ENCODE measurements around the gene CAPN6.

CAPN6 gene, protein sequence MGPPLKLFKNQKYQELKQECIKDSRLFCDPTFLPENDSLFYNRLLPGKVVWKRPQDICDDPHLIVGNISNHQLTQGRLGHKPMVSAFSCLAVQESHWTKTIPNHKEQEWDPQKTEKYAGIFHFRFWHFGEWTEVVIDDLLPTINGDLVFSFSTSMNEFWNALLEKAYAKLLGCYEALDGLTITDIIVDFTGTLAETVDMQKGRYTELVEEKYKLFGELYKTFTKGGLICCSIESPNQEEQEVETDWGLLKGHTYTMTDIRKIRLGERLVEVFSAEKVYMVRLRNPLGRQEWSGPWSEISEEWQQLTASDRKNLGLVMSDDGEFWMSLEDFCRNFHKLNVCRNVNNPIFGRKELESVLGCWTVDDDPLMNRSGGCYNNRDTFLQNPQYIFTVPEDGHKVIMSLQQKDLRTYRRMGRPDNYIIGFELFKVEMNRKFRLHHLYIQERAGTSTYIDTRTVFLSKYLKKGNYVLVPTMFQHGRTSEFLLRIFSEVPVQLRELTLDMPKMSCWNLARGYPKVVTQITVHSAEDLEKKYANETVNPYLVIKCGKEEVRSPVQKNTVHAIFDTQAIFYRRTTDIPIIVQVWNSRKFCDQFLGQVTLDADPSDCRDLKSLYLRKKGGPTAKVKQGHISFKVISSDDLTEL

DNA sequence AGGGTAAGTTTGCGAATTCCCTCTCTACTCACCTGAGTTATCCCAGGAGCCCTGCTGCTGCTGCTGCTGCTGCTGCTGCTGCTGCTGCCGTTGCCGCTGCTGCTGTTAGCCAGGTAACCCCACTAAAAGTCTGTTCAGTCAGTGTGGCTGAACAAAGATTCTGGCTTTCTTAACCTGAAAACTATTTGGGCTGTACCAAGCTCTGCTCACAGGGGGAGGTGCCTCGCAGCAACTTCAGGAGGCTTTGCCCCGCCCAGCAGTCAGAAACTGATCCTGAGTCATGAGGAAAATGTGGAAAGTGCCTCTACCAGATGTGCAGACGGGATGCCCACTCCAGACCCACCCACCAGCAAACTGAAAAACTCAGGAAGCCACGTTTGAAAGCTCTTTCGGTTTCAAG is at the start of gene CAPN6:
Gene CAPN6 (minus strand): TSS at position 145 of the 400 bp plus-strand sequence. CDS start 6,547 bp downstream, outside the sequence.
- no peak for DNase-seq

DNA sequence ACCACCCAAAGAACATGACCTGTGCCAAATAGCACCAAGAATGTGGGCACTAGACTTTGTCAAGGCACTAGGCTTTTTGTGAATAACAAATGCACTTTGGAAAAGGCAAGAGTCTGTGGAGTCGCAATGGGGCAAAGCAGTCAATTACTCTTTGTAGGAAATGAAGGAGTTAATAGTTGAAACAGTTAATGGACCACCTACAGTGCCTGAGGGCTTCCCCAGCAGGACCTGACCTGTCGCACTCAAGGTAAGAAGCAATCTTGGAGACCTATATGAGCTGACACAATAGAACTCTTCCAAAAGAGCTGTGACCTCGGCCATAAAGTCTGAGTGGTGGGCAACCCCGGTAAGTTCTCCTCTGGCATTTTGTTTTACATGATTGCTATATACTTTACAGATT is 49.2 kb upstream of the CAPN6 start:
- no peak for DNase-seq

DNA sequence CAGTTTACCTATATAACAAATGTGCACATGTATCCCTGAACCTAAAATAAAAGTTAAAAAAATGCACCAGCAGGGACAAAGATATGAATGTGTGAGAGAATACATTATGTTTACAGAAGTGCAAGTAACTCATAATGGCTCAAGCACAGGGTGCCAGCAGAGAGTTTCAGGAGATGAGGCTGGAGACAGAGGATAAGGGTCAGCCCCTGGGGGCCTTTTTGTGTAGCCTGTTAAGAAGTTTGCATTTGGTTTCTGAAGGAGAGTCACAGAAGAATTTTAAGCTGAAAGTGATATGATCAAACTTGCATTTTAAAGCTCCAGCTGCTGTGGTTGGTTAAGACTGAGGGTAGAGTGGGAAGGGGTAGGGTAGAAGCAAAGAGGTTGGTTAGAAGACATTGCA is 48.6 kb upstream of the CAPN6 start:
- no peak for DNase-seq

DNA sequence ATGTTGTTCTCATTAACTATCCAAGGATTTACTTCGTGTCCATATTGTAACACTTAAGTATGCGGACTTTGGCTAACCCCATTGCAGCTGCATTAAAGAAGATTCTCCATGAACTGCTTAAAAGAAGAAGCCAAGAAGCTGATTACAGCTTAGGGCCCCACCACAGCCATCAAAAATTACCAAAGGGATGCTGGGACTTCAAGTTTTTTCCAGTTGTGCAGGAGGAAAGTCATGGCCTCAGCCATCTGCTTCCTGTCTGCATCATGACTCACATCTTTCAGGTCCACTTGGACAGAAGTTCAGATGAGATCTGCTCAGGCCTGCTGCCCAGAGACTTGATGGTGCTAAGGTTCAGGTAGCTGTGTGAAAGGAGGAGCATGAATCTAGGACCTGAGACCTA is 38.8 kb upstream of the CAPN6 start:
- no peak for DNase-seq

DNA sequence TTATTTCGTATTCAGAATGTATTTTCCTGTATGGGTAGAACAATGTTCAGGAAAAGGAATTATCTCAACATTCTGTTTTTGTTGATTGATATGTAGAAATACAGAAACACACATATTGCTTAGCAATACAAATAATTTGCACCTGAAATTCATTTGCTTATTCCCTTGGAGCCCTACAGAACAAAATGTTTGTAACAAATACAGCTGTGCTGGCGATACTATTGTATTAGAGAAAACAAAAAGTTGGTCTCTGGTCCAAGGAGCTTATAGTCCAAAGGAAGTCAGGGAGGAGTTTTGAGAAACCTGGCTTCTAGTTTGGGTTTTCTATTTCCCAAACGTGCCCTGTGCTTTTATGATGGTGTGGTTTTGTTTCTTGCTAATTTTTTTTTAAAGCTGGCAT is 37.8 kb upstream of the CAPN6 start:
- no peak for DNase-seq

DNA sequence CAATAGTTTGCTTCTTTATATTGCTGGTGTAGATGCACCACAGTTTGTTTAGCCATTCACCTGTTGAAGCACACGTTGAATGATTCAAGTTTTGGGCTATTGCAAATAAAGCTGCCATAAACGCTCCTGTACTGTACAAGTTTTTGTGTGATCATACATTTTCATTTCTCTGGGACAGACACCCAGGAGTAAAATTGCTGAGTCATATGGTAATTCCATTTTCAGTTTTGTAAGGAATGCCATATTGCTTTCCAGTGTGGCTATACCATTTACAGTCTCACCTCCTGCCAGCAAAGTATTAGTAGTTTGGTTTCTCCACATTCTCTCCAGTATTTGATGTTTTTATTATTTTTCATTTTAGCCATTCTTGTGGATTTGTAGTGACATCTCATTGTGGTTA is 32.0 kb upstream of the CAPN6 start:
- DNase-seq, result no peak

DNA sequence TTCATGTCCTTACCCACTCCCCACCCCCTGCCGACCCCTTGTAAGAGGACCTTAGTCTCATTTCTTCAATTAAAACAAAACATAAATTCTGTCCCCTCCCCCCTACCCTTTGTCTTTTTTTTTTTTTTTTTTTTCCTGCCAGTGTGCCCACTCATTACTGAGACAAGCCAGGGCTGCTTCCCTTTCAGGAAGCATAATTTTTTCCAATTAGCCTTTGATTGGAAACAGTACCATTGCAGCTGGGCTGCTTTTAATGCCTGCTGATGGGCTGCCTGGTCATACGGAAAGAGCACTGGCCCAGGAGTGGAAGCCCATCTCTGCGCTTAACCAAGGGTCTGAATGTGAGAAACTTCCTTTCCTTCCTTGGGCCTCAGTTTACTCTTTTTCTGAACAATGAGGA is 18.6 kb upstream of the CAPN6 start:
- DNase-seq, result no peak

DNA sequence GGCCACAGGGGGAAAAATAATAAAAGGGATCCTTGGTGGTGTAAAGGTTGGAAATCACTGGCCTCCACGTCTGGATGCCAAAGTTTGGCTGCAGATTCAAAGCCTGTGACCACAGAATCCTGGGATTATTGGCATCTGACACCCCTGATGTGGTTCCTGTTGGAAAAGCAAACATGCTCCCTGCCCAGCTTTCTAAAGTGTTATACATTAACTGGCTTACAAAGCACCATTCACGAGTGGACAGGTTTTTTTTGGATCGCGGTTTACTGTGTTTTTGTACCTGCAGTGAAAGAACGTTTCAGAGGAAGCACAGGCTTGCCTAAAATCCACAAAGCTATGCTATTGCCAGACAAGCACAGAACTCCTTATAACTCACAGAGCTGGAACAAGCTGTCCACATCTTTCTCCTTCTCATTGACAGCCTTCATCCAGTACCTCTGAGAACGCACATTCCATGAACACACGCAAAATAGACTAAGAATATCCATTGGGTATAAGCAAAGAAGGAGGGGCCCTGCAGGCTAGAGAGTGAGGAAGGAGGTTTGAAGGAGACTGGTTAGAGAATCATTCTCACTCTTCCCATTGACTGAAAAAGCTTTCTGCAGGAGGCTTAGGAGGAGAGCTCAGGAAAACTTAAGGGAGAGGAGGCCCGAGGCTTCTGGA is 14.5 kb upstream of the CAPN6 start:
- DNase-seq, result no peak

DNA sequence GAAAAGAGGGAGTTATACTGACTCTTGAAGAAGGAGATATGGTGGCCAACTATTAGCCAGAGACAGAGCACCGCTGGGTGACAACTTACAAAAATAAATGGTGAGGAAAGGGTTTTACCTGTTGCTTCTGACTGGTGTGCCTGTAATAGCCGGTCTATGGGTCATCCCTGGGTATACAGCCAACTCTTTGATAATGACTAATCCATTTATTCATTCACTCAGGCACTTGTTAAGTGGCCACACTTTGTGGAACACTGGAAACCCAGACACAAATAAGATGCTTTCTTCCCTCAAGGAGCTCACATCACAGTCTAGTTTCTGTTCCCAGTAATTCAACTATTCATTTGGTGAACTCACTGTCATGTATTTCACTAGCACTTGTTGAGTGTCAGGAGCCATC is 13.2 kb upstream of the CAPN6 start:
- DNase-seq, result no peak

DNA sequence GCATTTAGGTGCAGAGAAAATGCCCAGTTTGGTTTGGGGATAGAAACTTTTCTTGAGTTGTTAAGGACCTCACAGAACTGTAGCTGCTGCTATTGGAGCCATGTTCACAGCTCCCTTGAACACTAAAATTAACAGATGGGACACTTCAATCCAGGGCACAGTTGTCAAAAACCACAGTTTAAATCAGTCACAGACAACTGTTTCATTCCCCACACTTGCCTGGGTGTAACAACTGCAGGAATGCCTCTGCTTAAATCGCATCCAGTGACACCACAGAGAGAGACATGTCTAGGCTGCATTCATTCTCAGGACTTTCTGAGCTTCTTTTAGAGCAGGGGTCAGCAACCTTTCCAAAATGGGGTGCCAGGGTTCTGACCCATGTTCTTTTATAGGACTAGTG is 12.7 kb upstream of the CAPN6 start:
- no peak for DNase-seq

DNA sequence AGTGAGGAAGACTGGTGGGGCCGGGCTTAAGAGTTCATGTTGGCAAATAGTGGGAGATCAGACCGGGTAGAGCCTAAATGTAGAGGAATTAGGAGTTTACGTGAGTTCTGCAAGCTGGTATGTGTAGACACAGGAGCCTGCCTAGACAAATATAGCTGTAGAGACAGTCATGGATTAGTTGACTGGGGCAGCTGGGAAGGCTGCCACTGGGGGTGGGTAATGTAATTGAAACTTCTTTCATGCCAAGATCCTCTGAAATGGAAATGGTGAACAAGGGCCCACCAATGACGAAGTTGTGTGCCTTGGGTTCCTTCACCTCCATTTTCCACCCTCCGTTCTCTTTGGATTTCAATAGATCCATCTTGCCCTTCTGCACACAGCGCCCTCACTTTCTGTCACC is 11.9 kb upstream of the CAPN6 start:
- no peak for DNase-seq

DNA sequence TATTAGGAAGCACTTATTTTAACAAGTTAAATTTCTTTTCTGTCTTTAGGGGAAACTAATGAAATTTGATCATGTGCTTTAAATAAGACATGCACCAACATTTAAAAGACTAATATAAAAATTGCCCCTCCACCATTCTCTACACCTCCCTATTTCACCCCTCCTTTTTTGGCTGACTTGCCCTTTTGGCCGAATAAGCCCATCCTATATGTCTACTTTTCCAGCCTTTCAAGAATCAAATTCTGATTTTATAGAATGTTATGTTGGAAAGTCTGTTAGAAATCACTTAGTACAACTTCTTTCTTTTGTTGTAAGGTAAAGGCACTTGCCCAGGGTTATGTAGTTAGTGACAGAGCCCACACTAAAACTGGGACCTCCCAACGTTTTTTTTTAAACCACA is 1.8 kb downstream of the CAPN6 start:
- DNase-seq, result no peak

DNA sequence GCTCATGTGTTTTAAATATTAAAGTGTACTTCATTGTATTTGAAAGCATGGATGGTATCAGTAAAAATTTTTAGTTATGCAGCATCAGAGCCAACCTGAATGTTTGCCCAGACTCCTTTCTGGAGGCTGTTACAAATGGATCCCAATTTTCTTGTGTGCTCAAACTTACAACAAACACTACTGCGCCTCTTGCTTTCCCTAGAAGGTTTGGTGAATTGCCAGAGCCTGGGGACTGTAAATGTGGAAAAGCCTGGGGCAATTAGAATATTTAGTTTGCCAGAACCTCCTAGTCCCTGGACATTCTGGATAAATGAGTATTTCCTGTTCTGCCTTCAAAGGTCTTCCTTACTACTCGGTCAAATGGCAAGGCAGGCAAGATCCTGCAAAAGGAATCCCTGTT is 4.8 kb downstream of the CAPN6 start:
- DNase-seq, result no peak

DNA sequence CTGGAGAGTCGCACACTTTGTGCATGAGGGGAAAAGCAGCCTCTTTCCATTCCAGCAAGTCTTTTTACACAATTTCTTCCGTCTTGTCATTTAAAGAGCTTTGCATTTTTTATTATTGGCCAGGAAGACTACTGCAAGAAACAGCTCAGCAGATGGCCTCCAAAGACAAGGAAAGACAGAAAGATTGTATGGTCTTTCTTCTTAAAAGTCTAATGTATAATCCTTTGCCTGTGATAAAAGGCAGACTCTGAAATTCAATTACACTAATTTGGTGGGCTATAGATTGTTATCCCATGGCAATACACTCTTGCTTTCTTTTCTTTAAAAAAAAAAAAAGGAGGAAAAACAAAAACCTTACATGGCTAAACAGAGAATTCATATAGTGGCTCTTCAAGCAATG is 5.9 kb downstream of the CAPN6 start:
- DNase-seq, result no peak

DNA sequence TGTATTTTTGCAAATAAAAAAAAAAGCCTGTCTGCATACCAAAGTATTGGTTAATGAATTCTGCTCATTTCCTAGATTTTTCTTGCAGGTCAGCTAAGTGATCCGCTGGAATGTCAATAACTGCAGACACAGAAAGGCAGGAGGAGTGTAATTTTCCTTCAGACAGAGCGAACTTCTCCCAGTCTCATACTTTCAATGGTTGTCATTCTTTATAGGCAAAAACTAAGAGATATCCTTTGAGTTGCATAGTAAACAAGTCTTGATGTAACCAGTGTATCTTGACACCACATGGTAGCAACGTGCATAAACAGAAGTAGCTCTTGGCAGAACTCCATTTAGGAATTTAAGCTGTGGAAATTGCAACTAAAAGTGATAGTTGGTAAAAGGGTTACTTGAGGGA is 8.2 kb downstream of the CAPN6 start:
- DNase-seq, result no peak

DNA sequence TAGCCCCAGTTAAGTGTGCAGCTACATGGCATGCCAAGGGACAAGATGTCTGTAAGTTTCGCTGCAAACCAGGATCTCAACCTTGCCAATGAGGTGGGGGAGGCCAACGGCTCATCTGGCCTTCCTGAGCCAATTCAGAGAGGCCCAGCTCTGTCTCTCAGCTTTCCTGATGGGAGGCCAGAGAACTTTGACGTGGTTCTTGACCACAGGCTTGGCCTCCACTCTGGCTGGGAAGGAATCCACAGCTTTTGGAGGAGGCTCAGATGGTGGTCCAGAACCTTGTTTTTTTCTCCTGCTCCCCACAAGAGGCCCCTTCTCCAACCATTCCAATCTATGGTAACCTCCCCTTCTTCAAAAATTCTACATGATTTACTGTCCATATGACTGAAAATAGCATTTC is 9.8 kb downstream of the CAPN6 start:
- no peak for DNase-seq

DNA sequence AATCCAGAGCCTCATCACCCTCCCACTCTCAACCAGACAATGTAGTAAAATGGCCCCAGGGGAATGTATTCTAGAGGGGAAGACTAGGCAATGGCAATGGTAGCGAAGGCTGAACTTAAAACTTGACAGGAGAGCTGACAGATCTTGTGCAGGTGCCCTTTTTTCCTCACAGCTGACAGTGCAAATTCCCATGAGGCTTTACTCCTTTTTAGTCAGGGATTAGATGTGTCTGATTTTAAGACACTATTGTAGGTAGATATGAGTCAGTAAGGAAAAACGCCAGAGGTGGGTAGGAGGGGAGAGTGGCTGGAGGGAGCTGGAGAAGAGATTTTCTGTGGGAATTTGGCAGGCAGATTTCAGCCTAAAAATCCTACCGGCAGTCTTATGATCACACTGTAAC is 10.7 kb downstream of the CAPN6 start:
- no peak for DNase-seq

DNA sequence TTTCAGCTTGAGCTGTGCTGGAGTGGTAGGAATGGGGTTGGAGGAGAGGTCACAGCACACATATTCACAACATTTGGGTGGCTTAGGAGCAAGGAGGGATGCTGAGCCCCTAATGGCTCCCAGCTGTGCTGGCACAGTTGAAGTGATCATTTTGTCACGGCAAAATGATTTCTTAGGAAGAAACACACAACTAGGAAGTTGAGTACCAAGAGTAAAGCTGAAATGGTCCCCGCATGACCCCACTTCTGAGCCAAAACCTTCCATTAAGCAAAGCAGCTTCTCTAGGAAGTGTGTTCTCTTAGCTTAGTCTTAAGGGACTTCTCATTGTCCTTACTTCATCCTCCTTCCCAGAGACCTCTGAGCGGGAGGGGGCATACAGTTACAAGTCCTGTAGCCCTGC is 12.6 kb downstream of the CAPN6 start:
- no peak for DNase-seq

DNA sequence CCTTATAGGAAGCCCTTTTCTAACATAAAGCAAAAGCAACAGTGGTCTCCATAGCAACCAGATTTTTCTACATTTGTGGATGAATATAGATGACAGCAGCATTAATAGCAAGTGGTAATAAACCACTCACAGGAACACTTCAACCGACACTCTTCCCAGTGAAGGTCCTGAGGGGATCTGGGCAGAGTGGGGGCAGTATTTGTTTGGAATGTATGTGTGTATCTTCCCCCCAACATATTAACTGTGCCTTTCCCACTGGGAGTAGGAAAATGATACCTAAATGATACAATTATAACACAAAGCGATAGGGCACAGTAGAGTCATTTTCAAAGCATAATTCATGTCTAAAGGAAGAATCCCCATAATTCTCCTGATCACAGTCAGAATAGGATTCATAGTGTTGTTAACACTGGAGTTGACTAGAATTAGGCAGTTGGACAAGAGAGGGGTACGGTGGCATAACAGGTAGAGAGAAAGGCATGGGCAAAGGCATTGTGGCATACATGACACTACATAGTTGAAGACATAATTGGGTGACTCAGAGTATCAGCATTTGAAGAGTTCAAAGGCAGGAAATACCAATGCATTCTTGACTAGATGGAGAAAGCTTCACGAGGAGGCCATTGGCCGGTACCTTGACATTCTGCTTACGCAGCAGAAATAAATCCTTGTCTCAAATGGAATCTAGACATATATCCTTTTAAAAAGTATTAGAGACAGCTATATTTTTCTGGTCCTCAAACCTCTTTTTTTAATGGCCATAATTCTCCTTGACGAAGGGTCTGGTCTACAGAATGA is 15.2 kb downstream of the CAPN6 start:
- DNase-seq, result no peak

DNA sequence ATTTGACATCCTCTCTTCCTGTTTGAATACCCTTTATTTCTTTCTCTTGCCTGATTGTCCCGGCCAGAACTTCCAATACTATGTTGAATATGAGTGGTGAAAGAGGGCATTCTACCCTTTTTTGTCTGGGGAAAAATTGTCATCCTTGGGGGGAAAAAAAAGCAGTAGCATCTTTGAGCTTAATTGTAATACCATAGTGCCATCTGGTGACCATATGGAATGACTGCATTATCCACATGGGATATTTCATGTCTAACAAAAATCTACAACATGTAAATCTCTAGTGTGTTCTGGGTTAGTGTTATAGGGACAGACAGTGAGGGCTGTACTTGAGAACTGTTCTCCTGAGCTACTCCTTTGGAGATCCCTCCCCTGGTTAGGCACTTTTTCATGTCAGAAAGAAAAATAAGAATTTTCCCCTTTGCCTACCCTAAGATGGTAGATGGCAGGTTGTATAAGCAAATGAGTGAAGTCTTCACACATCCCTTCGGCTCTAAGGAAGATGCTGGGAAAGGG is 26.0 kb downstream of the CAPN6 start:
- DNase-seq, result no peak

DNA sequence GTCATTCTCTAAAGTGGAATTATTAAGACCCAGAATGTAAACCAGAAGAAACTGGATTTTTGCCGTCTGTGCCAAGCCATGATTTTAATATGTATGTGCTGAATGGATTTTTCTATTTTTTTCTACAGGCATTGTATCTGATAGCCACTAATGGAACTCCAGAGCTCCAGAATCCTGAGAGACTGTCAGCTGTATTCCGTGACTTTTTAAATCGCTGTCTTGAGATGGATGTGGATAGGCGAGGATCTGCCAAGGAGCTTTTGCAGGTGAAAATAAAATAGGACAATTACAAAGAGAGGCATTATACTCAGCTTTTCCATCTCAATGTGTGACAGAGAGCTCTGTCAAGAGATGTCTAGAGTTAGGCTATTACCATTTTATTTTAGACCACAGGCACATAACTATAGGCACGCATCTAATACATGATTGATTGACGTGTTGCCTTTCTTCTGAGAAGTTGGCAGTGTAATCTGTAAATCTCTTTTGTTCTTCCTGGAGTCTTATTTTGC is 53.9 kb downstream of the CAPN6 start:
- DNase-seq, result no peak

DNA sequence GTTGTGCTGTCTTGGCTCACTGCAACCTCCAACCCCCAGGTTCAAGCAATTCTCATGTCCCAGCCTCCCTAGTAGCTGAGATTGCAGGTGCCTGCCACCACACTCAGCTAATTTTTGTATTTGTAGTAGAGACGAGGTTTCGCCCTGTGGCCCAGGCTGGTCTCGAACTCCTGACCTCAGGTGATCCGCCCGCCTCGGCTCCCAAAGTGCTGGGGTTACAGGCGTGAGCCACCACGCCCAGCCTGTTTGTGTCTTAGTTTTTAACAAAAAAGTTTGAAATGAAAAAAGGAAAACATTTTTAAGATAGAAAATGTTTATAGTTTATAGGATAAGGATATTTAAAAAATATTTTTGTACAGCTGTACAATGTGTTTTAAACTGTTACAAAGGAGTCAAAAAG is 62.4 kb downstream of the CAPN6 start:
- DNase-seq, result no peak

DNA sequence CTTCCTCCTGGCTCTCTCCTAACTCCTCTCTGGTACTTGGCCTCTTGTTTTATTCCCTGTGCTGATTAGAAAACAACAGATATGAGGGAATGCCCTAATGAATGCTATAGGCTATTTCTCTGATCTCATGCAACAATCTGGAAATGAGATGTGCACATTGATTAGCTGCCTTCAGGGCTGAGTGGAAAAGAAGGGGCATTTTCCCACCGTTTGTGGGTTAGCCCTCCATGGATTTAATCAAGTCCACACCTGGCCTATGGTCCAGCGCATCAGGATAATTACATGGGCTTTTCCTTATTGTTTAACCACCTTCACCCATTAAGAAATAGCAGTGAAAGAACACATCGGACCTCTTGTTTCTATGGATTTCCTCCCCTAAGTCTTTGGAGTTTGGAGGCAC is 70.0 kb downstream of the CAPN6 start:
- no peak for DNase-seq

All from CD4-positive, alpha-beta T cell treated with Interleukin-15 for 1 hour (primary cell).